Measurements from ENCODE around the gene CADPS2. TPM values are rescaled to one million over a fixed set of nuclear protein-coding genes. Genes with fewer than 3 reads are reported as not detected.

CADPS2 gene
- total RNA-seq = 1 to 10 TPM; 2.2 to 9.2 (median 5.7) TPM

DNA sequence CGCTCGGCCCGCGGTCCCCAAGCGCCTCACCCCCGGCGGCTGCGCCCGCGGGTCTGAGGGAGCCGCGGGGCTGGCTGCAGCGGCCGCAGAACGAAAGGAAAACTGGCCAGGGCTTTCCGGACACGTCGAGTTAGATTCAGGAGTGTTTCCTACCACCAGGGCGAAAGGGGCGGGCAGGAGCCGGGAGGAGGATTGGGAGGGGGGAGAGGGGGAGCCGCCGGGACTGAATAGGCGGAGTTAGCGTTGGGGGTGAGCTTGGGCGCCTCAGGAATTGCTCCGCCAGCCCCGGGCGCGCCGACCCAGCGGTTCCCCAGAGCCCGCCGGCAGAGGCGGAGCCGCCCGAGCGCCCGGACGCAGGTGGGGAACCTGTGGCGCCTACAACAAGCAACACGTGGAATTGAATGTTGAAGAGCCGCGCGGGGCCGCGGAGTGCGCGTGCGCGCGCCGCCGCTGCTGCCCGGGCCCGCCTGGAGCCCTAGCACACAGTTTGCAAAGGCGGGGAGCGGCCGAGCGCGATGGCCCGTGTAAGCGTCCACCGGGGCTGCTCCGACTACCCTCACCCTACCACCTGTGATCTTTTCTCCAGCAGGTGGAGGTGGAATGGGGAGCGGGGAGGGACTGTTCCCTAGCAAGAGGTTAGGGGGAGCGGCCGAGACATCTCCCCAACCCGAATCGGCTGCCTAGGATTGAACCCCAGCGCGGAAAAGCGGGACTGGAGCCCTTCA is at the start of gene CADPS2:
Gene CADPS2 (minus strand): TSS at position 104 of the 725 bp plus-strand sequence. CDS start 123 bp downstream, outside the sequence.
- H3K4me3 ChIP-seq = peak within 1 kb of the TSS; percentile 56 to 93 (median 70)
- H3K27ac ChIP-seq = peak within 1 kb of the TSS; percentile 82 to 94 (median 87)
- TF ChIP-seq, protein P1, sequence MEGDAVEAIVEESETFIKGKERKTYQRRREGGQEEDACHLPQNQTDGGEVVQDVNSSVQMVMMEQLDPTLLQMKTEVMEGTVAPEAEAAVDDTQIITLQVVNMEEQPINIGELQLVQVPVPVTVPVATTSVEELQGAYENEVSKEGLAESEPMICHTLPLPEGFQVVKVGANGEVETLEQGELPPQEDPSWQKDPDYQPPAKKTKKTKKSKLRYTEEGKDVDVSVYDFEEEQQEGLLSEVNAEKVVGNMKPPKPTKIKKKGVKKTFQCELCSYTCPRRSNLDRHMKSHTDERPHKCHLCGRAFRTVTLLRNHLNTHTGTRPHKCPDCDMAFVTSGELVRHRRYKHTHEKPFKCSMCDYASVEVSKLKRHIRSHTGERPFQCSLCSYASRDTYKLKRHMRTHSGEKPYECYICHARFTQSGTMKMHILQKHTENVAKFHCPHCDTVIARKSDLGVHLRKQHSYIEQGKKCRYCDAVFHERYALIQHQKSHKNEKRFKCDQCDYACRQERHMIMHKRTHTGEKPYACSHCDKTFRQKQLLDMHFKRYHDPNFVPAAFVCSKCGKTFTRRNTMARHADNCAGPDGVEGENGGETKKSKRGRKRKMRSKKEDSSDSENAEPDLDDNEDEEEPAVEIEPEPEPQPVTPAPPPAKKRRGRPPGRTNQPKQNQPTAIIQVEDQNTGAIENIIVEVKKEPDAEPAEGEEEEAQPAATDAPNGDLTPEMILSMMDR (IDR thresholded peaks at IDR 0.05) = peak in 5 of 6 experiments; percentile 5 to 49 (median 31)
- TF ChIP-seq POLR2A (IDR thresholded peaks at IDR 0.05) = peak in 2 of 4 donors; percentile 52 to 53
- no peaks in the 10 kb centered on the region for H3K9me3 ChIP-seq
- intact Hi-C loops (cut with DNase I) = no loop called here
- peaks cover 0 to 23% (median 0%) of the 10 kb centered on the region in 4 donors for H3K27me3 ChIP-seq
- H3K4me1 ChIP-seq = peaks cover 0 to 49% (median 0%) of the 10 kb centered on the region in 3 donors
- no peaks in the 10 kb centered on the region for H3K36me3 ChIP-seq
- 2 to 11% methylated on average over 8 to 17 of the region's 73 CpGs for WGBS, 2 donors
- DNase-seq = no peak

DNA sequence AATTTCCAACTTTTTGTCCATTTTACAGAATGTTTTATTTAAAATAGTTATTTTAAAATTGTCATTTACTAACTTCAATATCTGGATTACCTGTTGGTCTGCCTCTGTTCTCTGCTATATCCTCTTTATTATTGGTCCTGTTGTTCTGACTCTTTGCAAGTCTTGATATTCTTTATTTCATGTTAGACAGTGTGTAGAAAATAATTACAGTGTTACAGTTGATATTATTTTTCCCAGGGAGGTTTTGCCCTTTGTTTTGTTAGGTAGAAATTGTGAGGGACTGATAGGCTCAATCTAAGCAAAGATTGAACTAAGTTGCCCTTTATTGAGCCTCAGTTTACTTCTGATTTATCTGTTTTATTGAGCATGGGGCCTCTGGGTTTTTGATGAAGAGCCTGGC is 49.4 kb upstream of the CADPS2 start:
- no peaks in the 10 kb centered on the region for H3K27me3 ChIP-seq
- no peak overlapping the region for H3K27ac ChIP-seq
- no peak for DNase-seq
- no peaks in the 10 kb centered on the region for H3K36me3 ChIP-seq
- no peak overlapping the region for H3K4me3 ChIP-seq
- TF ChIP-seq, protein P1 (IDR thresholded peaks at IDR 0.05) = no peak
- TF ChIP-seq POLR2A (IDR thresholded peaks at IDR 0.05) = no peak
- no peaks in the 10 kb centered on the region for H3K9me3 ChIP-seq
- no peaks in the 10 kb centered on the region for H3K4me1 ChIP-seq
- intact Hi-C loops (cut with DNase I) = no loop called here

DNA sequence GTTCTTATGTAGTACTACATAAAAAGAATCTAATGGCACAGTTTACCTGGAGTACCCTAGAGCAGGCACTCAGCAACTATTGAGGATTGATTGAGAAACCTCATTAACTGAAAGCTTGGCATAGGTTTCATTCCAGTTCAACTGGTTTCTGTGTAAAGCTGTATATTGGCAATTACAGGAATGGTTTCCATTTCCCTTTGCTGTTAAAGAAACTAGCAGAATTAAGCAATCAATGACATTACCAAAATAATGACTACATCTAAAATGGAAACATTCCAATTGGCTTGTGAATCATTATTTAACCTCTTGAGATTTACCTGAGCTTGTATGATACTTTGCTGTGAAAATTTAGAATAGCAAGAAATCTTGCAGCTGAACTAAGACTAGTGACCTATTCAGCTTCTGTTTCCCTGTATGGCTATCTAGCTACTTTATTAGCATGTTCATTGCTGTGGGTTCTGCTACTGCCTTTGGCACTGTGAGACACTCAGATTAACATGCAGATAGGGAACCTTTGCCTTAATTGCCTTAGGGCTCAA is 33.5 kb upstream of the CADPS2 start:
- Histone ChIP-seq H3K27ac (no peak overlapping the region), H3K36me3 (no peaks in the 10 kb centered on the region), H3K4me3 (no peak overlapping the region), H3K27me3 (no peaks in the 10 kb centered on the region), H3K9me3 (no peaks in the 10 kb centered on the region), H3K4me1 (peaks cover 0 to 11% (median 0%) of the 10 kb centered on the region in 3 donors)
- intact Hi-C loops (cut with DNase I) = no loop called here
- TF ChIP-seq, protein P1 (IDR thresholded peaks at IDR 0.05) = no peak
- TF ChIP-seq POLR2A (IDR thresholded peaks at IDR 0.05) = no peak
- DNase-seq = no peak

DNA sequence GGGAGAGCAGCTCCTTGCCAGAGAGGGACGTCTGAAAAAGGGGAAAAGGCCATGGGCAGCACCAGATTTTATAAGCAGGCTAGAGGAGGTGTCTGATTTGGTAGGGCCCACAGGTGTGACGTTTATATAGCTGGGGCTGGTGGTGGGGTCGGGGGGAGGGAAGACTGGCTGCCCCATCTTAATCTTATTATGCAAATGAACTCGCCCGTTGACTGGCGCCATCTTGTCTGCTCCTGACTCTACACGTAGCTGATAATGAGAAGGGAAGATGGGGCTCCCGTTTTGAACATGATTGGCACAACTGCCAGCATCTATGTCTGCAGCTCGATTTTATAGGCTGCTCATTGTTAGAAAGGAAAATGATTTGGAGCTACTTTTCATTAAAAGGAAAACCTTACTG is 28.6 kb upstream of the CADPS2 start:
- Histone ChIP-seq H3K27ac (no peak overlapping the region), H3K27me3 (no peaks in the 10 kb centered on the region), H3K4me1 (peaks cover 0 to 7% (median 0%) of the 10 kb centered on the region in 3 donors), H3K36me3 (no peaks in the 10 kb centered on the region), H3K4me3 (no peak overlapping the region), H3K9me3 (no peaks in the 10 kb centered on the region)
- TF ChIP-seq POLR2A (IDR thresholded peaks at IDR 0.05) = no peak
- TF ChIP-seq, protein P1 (IDR thresholded peaks at IDR 0.05) = no peak
- DNase-seq = no peak
- 82 to 83% methylated on average over 8 to 9 of the region's 9 CpGs for WGBS, 2 donors
- intact Hi-C loops (cut with DNase I) = no loop called here

GRCh38 chr7:122913608-122914007 is 27.3 kb upstream of the CADPS2 start:
- 83 to 91% methylated on average over 12 to 13 of the region's 15 CpGs for WGBS, 2 donors
- Histone ChIP-seq H3K9me3 (no peaks in the 10 kb centered on the region), H3K4me3 (no peak overlapping the region), H3K36me3 (no peaks in the 10 kb centered on the region), H3K27me3 (no peaks in the 10 kb centered on the region), H3K4me1 (no peaks in the 10 kb centered on the region), H3K27ac (no peak overlapping the region)
- no peak for DNase-seq
- intact Hi-C loops (cut with DNase I) = no loop called here
- TF ChIP-seq, protein P1 (IDR thresholded peaks at IDR 0.05) = no peak
- TF ChIP-seq POLR2A (IDR thresholded peaks at IDR 0.05) = no peak
